Suppressor macrophage treated with lipopolysaccharide for 4 hours (primary cell): ENCODE results near the gene PINLYP.
A peak's percentile ranks its signal among the peaks of the same experiment; 100 is the strongest.

Experiments used
- DNase-seq: peaks from one replicate; pipeline ENCODE4 v3.0.0-alpha.2; 2020

The PINLYP gene

GRCh38 chr19:43607238-43608205 is 31.9 kb downstream of the PINLYP start:
- DNase-seq = no peak

- DNase-seq = no peak
Observed at GRCh38 chr19:43609872-43610271, 34.3 kb downstream of the PINLYP start.

DNA sequence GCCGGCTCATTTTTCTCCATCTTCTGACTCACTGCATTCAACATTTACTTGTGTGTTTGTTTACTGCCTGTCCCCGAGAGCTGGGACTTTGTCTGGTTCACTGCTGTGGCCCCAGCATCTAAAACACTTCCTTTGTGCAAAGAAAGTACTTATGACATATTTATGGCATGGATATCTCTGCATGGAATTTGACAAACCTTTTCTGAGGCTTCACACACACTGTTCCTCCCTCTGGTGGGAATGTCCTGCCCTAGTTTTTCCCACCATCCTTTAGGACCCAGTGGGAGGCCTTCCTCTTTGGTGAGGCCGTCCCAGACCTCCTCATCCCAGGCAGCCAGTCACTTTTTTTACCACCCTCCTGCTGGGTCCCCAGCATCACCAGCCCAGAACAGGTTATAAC is 34.9 kb downstream of the PINLYP start:
- no peak for DNase-seq

DNA sequence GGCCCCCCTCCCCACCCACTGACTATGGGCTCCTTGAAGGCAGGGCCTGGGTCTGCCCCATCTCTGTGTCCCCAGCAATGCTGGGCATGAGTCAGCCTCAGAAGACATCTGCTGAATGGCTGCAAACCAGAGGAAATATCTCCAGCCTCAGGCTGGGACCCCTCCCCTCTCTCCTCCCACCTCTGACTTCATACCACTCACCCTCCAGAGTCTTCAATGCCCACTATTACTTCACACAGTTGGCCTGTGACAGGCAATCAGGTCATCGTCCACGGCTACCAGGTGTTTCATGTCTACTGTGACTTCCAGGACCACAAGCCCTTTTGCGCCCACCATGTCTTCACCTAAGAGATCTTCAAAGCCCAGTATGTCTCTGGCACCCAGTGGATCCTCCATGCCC is 36.2 kb downstream of the PINLYP start, which contains the start of gene SRRM5:
TSS of gene SRRM5 (plus strand) at position 301 of the 400 bp plus-strand sequence. CDS start at position 335, 34 bp downstream.
- no peak for DNase-seq

GRCh38 chr19:43612374-43612773 is 36.8 kb downstream of the PINLYP start:
- DNase-seq = no peak

DNA sequence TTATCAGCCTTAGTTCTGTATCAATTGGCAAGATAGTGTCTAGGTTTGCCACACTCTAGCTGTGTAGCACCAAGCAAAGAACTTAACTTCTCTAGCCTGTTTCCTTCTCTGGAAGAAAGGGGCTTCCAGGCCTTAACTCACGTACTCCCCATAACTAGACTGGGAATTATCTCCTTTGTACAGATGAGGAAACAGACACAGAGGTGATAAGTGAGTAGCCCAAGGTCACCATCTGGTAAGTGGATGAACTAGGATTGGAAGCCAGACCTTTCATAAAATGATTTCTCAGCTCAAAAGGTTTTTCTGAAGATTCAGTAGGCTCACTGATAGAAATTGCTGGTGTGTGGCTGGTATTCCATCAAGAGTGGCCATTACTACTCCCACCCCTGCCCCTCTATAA is 40.7 kb downstream of the PINLYP start:
- DNase-seq = no peak

DNA sequence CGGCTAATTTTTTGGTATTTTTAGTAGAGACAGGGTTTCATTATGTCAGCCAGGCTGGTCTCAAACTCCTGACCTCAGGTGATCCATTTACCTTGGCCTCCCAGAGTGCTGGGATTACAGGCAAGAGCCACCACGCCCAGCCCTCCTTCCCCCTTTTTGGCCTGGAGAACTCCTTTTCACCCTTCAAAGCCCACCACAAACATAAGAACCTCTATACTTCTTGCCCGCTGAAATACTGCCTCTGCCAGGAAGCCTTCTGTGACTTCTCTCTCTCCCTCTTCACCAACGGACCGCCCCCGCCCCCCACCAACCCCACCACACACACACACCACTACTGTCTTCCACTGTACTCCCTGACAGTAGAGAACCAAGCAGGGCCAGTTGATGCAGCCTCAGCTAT is 41.4 kb downstream of the PINLYP start:
- no peak for DNase-seq

- no peak for DNase-seq
Observed at GRCh38 chr19:43618921-43619261, 43.3 kb downstream of the PINLYP start.

DNA sequence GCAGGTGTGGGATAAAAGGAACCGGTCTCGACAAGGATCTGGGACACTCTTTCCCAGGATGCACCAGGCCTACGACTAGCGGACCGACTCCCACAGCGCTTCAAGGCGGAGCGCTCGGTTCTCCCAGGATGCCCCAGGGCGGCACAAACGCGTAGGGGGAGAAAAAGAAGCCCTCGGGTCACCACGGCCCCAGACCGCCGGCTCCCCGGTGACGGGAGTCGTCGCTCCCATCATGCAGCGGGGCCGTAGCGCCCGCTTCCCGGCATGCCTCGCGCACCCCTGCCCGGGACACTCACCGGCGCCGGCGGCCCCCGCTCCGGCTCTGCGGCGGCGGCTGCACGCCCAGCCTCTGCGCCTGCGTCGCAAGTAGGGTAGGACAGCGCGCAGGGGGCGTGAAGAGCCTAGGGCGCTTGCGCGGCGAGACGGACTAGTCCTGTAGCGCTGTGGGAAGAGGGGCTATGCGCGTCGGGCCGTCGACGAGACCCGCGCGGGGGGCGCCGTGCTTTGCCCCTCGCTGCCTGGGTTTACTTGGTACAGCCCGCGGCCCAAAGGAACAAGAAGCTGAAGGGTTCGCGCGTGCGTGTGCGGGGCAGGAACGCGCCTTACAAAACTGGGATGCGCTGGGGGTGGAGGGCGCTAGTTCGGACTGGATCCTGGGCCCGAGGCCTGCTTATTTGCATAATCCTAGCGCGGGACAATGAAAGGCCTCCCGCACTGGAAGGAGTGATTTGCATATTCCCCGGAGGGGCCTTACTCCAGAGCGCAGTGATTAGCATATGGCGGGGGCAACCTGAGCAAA is 43.9 kb downstream of the PINLYP start, which contains the start of gene ZNF428:
TSS of gene ZNF428 (minus strand) at position 368 of the 799 bp plus-strand sequence. CDS start 5,325 bp downstream, outside the sequence.
- peak; percentile 91 for DNase-seq

GRCh38 chr19:43620061-43621001 is 44.7 kb downstream of the PINLYP start:
- no peak for DNase-seq

DNA sequence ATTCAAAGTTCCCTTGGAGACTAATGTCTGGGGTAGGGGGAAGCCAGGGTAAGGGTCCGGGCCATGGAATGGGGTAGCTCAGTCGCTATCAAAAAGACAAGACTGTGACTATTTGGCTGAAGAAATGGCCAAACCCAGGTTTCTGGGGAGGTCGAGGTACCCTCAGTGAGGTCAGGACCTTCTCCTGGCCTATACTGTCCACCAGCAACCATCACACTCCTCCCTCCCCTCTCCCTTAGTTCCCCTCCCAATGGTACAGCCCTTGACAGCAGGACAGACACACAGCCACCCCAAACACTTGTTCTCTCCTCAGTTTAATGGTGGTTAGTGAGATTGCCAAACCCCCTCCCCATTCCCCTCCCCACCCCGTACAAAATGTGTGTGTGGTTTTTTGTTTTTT is 46.5 kb downstream of the PINLYP start:
- no peak for DNase-seq

DNA sequence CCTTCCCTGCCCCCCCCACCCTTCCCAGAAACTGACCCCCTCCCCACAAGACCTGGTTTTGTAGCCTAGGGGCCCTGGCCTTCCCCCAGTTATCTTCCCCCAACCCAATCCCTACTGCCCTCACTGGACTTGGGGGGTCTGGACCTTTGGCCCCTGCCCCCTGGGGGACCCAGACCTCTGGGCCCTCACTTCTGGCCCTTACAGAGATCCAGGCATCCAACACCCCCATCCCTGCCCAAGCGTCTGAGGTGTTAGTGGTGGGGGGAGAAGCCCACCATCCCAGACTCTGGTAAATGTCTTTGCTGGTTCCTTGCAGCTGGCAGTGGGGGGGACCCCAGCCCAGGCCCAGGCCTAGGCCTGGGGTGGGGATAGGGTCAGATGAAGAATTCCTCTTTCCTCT is 47.4 kb downstream of the PINLYP start:
- no peak for DNase-seq

GRCh38 chr19:43623889-43624670 is 48.5 kb downstream of the PINLYP start:
- no peak for DNase-seq

GRCh38 chr19:43624933-43625332 is 49.3 kb downstream of the PINLYP start:
- peak; percentile 55 for DNase-seq

- peak; percentile 50 for DNase-seq
Observed at GRCh38 chr19:43625918-43626579, 50.4 kb downstream of the PINLYP start.

GRCh38 chr19:43626838-43627237 is 51.2 kb downstream of the PINLYP start:
- no peak for DNase-seq

- DNase-seq = no peak
Observed at GRCh38 chr19:43628646-43629326, 53.2 kb downstream of the PINLYP start.

DNA sequence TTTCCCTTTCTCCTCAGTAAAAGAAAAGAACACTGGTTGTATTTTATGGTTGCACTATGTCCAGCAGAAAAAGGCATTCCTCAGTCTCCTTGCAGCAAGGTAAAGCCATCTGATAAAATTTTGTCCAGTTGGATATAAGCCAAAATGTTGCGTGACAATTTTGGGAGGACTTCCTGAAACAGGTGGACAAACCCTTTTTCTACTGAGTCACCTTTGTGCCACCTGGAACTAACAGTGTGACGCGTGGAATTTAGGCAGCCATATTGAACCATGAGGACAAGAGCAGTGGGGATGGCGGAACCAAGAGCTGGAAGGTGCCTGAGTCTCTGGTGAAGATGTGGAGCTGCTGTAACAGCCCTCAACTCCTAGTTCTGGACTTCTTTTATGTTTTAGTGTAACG is 55.9 kb downstream of the PINLYP start:
- no peak for DNase-seq
